UCSD-AML1 (cell line): ENCODE measurements around the gene GLI3.

Experiments used
- DNase-seq: peaks from one replicate; lab custom pipeline; 2025; ENCODE audit not compliant: unreplicated experiment; lab: John Stamatoyannopoulos, UW

GLI3 gene

DNA sequence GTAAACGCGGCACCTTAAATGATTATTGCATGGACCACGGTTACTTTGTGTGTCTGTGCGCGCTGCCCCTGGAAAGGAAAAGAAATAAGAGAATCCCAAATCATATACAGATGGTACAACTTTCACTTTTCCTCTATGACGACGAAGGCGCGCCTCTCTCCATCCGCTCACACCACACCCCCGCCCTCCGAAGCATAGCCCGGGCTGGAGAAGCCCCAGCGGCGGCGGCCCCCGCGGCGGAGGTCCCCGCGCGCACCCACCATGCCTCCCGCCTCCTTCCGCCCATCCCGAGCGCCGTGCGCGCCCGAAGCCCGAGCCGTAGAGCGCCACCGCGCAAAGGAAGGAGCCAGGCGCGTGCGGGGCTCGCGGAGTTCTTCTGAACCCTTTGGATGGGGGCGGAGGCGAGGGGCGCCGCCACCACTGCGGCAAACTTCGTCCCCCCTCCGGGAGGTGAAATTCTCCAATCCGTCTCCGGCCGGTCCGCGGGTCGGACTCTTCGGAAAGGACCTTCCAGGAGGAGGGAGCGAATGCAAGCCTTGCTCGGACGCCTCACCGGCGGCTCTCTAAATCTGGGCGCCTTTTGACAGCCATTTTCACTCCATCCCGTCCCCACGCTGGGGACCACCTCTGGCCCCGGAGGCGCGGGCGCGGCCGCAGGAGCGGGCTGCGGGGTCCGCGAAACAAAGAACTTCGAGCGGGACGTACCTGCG lies 588 bp downstream of the GLI3 start:
- DNase-seq = no peak

GRCh38 chr7:42235741-42236161 lies 1.3 kb downstream of the GLI3 start:
- DNase-seq = no peak

GRCh38 chr7:42234736-42235135 lies 2.3 kb downstream of the GLI3 start:
- no peak for DNase-seq

DNA sequence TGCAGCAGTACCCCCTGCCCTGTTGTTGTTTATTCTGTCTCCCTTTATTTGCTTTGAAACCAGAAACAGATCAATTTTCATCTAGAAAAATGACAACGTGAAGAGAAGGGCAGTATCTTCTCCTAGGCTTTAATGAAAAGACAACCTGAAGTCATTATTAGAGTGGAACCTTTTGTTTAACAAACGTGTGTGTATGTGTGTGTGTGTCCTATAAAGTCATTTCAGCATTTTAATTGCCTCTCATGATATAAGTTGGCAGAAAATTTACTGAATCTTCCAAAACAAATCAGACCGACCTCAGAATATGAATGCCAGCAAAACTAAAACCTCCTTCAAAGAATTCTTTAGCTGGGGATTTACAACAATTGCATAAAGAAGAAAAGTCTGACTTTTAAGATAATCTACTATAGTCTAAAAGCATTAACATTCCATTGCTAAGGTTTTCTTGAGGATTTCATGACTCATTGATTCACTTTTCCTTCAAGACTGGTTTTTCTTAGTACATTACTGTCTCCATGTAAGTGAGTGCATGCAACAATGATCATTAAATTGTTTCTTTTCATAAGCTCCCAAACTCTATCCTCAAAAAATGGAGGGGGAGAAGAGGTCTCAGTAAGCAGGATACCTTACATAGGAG lies 3.2 kb downstream of the GLI3 start:
- DNase-seq = no peak

GRCh38 chr7:42233171-42233570 lies 3.8 kb downstream of the GLI3 start:
- DNase-seq = no peak

GRCh38 chr7:42232275-42232674 lies 4.7 kb downstream of the GLI3 start:
- no peak for DNase-seq

DNA sequence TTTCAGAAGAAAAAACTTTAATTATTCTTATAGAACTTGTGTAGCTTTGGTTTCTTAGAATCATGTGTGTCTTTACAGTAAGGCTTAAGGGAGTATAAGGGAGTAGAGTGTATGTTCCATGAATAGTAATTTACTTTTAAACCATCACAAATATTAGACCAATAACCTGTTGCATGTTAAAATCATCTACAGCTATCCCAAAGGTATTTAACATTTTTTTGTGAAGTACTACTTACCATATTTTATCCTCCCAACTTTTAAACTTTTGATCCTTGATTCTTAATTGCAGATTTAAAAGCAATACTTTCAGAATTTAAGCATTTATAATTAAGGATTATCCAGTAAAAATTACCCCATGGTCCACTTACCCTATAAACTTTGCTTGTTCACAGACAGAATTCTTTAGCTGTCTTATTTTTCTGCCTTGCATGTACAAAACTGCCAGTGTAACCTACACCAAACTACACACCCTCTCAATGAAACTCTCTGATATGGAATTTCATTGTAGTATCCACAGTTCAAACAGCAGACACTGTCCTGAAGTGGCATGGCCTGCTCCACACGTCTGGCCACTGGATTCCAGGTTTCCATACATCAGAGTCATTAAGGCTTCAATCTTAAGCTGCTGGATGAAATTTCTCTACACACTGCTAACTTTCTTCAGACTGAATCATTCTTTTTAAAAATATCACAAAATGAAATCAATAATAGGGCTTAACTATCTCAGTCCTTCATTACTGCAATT lies 5.8 kb downstream of the GLI3 start:
- DNase-seq = no peak

- DNase-seq = no peak
Measured at GRCh38 chr7:42227936-42228591, 8.9 kb downstream of the GLI3 start.

- DNase-seq = no peak
Measured at GRCh38 chr7:42227541-42227935, 9.5 kb downstream of the GLI3 start.

DNA sequence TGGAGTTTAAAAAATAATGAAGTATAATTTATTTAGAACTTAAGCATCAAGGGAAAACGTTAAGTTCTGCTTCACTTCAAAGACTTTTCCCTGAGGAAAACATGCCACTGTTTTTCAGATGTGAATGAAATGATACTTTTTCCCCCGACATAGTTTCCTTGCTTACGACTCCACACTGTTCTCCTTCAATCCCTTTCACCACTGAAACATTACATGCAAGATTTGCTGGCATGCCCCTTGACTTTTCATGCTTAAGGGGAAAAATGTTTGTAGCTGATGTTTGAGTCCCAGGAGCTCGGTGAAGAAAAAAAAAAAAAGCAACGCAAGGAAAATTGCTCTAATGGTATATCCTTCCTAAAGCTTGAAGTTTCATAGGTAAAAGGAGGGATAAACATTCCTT lies 10.0 kb downstream of the GLI3 start:
- DNase-seq = no peak

GRCh38 chr7:42226354-42226941 lies 10.6 kb downstream of the GLI3 start:
- no peak for DNase-seq

DNA sequence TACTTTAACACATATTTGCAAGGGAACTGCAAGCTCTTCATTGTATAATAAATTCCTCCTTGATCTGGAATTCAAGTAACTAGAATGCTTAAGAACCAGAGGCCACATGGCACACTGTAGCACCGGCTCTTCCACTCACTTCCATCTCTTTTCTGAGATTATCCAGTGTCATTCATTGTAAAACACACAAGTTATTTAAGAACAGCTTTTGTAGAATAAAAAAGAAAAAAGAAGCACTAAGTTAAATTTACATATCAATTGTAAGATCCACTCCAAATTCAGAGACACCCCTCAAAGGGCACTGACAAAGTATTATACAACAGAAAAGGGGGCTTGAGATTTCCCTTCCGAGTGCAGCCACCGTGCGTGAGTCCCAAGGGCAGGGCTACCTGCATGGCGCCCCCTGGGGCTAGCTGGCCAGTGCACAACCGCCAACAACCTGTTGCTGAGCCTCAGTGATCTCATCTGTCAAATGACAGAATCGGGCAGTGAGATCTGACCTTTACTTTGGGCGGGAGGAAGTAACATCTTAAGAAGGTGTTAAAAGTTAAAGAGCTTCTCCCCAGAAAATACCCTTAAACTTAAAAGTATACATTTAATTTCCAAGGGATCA lies 12.5 kb downstream of the GLI3 start:
- DNase-seq = no peak

- DNase-seq = no peak
Measured at GRCh38 chr7:42222891-42223290, 14.1 kb downstream of the GLI3 start.

- no peak for DNase-seq
Measured at GRCh38 chr7:42222125-42222524, 14.9 kb downstream of the GLI3 start.

DNA sequence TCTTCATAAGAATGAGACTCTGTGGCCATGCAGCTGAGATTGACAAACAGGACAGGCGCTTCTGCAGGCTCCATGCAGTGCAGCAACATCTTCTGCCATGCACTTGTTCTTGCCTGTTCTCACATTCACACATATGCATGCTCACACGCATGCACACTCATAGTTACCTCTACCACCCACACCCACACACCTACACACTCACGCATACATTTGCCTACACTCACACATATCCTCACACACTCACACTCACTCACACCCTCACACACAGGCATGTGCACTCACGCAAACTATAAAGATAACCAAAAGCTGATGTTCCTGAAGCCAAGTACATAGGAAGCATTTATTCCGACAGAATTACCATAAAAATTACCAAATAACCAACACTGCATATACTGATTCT lies 15.7 kb downstream of the GLI3 start:
- DNase-seq = no peak

GRCh38 chr7:42219447-42219846 lies 17.6 kb downstream of the GLI3 start:
- no peak for DNase-seq

GRCh38 chr7:42218248-42218647 lies 18.8 kb downstream of the GLI3 start:
- DNase-seq = no peak

DNA sequence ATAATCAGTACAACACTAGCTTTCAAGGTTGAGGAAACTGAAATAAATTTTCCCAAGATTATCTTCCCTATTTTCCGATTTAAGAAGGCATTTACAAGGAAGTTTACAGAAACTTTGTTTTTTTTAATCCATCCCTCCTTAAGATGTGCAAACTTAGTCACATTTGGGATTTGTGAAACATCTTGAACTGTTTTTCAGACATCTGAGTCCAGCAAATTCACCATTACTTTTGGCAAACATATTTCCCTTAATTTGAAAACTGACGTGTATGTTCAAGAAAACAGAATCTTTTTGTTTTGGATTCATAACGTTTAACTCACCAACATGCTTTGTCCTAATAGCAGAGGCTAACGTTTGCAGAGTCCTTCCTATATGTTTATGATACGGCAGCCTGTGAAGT lies 19.5 kb downstream of the GLI3 start:
- no peak for DNase-seq

DNA sequence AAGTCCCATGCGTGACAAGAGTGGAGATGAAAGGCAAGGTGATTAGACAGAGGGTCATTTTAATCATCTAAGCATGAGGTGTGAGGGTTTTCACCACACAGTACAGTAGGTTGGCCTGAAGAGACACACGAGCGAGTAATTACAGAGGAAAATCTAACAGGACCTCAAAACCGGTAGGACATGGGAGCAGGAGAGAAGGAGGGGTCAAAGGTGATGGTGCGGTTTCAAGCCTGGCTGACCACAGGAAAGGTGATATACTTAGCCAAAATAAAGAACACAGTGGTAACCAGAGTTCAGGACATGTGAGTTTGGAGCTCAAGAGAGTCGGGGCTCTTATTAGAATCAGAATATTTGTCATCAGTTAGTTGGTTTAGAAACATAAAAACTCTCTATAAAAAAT lies 20.0 kb downstream of the GLI3 start:
- DNase-seq = no peak

DNA sequence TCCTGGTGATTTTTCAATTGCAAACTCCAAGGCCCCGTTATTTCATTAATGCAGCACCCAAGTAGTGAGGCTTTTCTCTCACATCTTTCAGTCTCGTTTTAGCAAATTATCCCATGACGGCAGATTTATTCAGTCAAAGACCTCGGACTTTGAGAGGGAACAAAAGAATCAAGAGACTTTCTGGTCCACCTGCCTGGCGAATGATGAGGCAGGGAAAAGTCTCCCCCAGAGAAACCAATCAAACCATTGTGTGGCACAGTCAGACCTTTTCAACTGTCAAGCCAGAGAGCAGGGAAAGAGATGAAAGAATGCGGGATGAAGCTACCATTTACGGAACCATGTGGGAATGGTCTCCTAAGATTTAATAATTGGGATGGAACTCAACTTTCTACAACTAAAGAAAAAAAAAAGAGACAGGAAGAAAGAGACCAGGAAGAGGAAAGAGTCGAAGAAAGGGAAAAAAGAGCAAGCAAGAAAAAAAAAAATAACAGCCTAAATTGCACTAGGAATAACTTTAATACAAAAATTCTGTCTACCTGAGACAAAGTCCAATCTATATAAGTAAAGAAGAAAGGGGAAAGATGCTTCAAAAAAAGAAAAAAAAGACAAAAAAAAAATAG lies 22.8 kb downstream of the GLI3 start:
- no peak for DNase-seq
